Amniotic stem cell (primary cell): ENCODE data around the gene PLCL1.
A peak's percentile ranks its signal among the peaks of the same experiment; 100 is the strongest.

Experiments used
- DNase-seq: peaks from one replicate; lab custom pipeline; 2025; lab: John Stamatoyannopoulos, UW

Gene PLCL1

DNA sequence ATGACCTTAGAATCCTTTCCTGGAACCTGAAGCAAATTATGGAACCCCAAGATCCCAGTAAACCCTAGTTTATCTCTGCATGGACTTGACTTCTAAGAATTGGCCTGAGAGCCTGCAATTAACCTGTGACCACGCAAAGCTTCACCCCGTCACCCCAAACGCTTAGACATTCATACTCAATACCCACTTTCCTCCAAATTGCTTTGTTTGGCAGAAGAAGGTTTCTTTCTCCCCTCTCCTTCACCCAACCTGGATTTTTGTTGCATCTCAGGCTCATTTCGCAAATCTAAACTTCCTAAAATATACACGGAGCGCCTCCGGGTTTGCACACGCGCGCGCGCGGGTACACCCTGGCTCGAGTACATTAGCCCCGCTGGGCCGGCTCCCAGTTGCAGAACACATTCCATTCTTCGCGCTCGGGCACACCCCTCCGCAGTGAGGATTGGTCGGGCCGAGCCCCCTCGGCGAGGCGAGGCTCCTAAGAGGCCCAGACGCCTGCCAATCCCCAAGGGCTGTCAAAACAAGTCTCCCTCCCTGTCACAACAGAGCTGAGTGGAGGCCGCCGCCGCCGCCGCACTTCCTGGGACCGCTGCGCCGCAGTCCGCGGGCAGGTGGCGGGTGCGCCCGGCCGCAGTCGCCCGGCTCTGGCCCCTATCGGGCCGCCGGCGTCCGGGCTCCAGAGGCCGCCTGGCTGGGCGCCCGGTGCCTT, at the start of gene PLCL1:
PLCL1 (plus strand) TSS at position 545 of the 709 bp plus-strand sequence.
- peak; percentile 80 for DNase-seq

- no peak for DNase-seq
These were observed 45.4 kb upstream of the PLCL1 start for GRCh38 chr2:197759013-197759412.

GRCh38 chr2:197759625-197760292, 44.6 kb upstream of the PLCL1 start:
- no peak for DNase-seq

DNA sequence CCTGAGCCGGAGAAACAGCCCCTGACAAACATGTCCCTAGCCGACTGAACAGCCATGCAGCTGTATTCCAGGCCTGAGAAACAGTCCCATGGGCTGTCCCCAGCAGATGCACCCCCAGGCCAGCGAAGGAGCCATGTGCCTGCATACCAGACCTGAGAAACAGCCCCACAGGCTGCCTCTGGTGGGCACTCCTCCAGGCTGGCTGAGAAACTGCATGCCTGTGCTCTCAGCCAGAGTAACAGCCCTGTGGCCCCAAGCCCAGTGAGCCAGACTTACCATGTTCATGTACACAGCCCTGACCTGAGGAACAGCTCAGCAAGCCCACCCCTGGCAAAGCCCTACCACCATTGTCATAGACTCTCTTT, 44.1 kb upstream of the PLCL1 start:
- no peak for DNase-seq

- DNase-seq = no peak
These were observed 26.5 kb upstream of the PLCL1 start for GRCh38 chr2:197777823-197778407.

- no peak for DNase-seq
These were observed 25.1 kb upstream of the PLCL1 start for GRCh38 chr2:197779261-197779660.

- no peak for DNase-seq
These were observed 22.3 kb upstream of the PLCL1 start for GRCh38 chr2:197782126-197782525.

DNA sequence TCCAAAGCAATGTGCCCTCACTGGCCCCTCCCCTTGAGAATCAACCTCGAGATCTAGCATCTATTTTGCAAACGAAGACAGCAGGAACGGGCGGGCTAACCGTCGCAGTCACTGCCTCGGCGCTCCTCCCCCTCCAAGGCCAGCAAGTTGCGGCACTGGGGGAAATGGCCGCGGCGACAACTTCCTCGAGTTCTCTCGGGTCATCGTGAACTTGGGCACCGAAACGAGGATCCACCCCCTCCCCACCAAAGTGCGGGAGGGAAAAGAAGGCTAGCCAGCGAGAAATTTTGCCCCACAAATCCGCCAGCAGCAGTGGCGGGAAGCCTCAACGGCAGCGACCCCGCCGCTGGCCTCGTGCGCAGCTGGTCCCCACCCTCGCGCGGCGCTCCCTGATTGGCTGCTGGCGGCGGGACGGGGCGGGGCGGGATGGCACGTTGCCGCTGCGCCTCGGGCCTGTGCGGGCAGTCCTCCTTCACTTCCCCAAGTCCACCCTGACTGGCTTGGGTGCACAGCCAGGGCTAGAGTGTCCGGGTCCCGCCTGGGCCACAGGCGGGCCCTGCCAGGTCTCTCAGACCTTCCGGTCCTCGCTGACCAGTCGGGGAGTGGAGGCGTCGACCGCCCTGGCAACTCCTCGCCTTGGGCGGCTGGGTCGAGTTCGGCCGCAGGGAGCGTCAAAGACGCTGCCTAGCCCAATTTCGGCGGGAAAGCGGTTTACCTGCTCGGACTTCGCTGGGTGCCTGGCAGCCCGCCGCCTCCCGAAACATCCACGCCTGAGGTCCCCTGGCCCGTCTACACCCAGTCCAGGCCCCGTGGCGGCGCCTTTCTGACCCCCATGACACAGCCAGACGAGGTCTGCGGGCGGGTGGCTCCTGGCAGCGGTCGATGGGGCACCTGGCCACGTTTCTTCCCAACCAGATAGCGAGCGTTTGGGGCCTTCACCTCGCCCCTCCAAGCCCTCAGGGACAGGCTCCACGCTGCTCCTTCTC, 19.1 kb upstream of the PLCL1 start, which contains the start of gene BOLL:
BOLL (minus strand) TSS at position 364 of the 986 bp plus-strand sequence. CDS start 3,469 bp downstream, outside the sequence.
- no peak for DNase-seq

- no peak for DNase-seq
These were observed 18.1 kb upstream of the PLCL1 start for GRCh38 chr2:197786010-197786877.

- DNase-seq = no peak
These were observed 10.9 kb upstream of the PLCL1 start for GRCh38 chr2:197793456-197793855.

- DNase-seq = no peak
These were observed 9.1 kb upstream of the PLCL1 start for GRCh38 chr2:197795277-197795676.

DNA sequence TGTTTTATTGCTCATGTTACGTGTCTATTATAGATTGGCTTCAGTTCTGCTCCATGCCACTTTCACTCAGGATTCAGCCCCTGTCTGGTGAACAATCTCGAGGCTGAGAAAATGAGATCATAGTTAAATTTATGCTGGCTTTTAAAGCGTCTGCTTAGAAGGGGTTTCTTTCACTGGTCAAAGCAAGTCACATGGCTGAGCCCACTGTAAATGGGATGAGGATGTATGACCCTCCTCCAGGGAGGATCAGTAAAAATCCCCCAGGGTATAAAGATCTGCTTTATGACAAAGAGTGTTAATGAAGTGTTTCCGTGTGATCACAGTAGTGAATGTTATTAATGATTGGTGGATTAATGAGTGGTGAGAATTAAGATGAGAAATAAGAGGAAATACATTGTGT, 6.2 kb upstream of the PLCL1 start:
- no peak for DNase-seq

DNA sequence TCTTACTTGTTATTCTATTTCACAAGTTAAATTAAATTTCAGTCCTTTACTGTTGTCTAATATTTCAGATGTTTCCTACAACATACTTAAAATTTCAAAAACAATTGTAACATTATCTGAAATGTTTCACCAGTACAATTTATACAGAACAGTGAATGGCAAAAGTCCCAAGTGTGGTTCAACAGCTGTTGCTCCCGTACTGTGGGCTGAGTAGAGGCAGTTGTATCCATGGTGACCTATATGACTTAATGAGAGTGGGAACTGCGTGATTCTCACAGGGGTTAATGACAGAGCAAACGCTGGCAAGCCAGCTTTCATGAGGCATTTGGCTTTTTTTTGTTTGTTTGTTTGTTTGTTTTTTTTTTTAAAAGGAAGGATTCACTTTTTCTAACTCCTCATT, 5.3 kb upstream of the PLCL1 start:
- no peak for DNase-seq

DNA sequence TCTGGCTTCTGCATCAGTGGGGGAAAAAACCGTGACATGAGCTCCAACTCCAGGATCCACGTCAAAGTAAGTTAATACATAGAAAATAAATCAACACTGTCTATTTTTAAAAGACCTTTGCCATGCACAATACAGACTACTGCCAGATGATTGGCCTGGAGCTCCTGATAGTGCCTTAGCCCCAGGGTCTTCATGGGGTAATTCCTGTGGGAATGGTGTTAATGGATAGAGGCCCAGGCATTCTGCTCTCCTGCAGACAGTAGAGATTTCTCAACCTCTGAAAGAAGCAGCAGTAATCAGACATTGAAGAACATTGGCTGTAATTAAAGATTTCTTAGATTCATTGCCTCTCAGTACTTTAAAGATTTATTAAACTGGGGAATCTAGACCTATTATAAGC, 4.3 kb upstream of the PLCL1 start:
- no peak for DNase-seq

- no peak for DNase-seq
These were observed 3.4 kb upstream of the PLCL1 start for GRCh38 chr2:197801033-197801432.

GRCh38 chr2:197803033-197803444, 1.4 kb upstream of the PLCL1 start:
- DNase-seq = peak; percentile 21

DNA sequence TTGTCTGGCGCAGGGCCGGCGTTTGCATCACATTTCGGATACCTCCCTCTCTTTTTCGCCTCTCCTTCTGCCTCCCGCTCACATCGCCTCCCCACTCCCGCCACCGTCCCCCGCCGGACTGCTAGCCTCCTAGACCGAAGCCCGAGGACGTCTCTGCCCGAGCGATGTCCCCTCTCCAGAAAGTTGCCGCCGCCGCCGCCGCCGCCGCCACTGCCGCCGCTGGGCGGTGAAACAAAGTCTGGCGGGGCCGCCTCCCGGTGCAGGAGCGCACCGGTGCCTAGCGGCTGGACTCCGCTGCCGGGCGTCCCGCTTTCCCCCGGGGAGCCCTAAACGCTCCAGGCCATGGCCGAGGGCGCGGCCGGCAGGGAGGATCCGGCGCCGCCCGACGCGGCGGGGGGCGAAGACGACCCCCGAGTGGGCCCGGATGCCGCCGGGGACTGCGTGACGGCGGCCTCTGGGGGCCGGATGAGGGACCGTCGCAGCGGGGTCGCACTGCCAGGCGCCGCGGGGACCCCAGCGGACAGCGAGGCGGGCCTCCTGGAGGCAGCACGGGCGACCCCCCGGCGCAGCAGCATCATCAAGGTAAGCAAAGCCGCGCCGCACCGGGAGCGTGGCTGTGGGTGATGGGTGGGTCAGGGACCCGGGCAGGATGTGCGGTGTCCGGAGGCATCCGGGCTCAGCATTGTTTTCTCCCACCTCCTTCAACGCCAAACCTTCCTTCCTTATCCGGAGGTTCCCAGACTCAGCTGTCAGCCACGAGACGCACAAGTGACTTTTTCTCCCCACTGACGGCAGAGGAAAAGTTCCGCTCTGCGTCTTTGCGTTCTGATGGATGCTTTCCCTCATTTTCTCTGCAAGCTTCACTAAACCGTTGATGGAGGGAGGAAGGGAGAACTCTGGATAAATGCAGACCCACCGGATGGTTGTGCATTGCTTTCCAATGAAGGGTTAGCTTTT, 643 bp downstream of the PLCL1 start:
- DNase-seq = no peak

DNA sequence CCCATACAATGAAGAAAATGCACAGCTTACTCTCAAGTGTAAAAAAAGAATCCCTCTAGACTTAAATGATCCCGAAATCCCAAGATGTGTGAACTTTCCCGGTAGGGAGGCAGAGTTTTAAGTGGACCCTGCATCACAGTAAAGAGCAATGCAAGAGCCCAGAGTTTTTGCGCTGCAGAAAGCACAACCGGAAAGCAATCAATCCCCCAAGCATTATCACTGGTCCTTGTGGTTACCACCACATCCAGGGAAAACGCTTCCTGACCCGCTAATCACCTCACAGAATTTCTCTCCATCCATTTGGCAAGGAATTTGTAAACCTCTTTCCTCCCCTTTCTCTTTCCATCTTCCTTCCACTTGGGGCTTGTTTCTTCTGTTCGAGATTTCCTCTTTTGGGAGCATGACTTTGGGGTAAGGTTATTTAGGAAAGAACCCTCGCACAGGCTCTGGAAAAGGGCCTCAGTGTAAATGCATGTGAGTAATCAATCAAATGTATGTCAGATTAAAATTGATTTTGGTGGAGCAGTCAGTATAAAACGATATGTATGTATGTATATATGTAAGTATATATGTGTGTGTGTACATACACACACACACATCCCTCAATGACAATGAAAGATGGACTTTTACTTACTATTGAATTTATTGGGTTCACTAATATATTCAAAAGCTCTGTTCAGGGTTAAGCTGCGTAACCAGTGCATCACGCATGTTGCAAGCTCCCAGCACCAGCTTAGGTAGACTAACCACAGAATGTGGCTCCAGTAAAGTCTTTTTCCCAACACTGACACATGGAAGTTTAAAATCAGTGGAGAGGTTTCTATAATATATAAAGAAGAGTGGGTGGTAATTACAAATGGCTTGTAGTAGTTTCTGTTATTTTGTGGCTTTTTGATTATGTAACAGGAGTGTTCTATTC, 1.6 kb downstream of the PLCL1 start:
- DNase-seq = no peak

DNA sequence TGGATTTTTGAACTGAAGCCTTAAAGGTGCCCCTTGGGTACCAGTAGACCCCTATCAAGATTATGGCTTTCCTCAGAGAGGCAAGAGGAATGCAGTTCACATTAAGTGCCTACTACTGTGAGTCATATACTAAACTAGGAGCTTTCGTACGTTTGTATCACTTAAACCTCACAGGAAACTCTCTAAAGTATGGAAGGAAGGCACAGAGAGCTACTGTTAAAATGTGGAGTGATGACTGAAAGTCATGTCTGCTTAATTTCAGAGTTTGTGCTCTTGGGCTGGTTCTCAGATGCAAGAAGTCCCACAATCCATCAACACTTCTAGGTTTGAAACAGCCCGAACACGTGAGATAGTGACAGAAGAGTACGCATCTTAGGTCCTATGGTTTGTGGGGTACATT, 4.7 kb downstream of the PLCL1 start:
- no peak for DNase-seq
